ENCODE data around the gene UQCC3.
"Not testable (repeated sequence)": the region's sequence is repeated elsewhere in the genome, so short reads cannot be mapped to it uniquely, and the experiment has no call there.

Gene UQCC3

GRCh38 chr11:62671608-62672389 is at the start of gene UQCC3, which contains the start of gene LBHD1:
Gene UQCC3, plus strand, starts transcription at chr11:62671673. Its CDS starts 73 bp downstream, at chr11:62671746.
Gene LBHD1, minus strand, starts transcription at chr11:62672267. Its CDS starts 2,236 bp downstream, at chr11:62670031.
- DNase-seq (ENCODE audit: low spot score) = peak; percentile 94

GRCh38 chr11:62622476-62623089 is 48.9 kb upstream of the UQCC3 start:
- no peak for DNase-seq (ENCODE audit: low spot score)

GRCh38 chr11:62627713-62628112 is 43.8 kb upstream of the UQCC3 start:
- no peak for DNase-seq (ENCODE audit: low spot score)

- DNase-seq (ENCODE audit: low spot score) = no peak
Observed at GRCh38 chr11:62632492-62632891, 39.0 kb upstream of the UQCC3 start.

- DNase-seq (ENCODE audit: low spot score) = no peak
Observed at GRCh38 chr11:62644220-62644619, 27.3 kb upstream of the UQCC3 start.

GRCh38 chr11:62645671-62645945 is 25.9 kb upstream of the UQCC3 start:
- no peak for DNase-seq (ENCODE audit: low spot score)

- DNase-seq (ENCODE audit: low spot score) = peak; percentile 97
Observed at GRCh38 chr11:62645946-62646824, 25.3 kb upstream of the UQCC3 start, which contains the start of gene GANAB. Gene GANAB, minus strand, starts transcription at chr11:62646613. Its CDS starts 14 bp downstream, at chr11:62646599.

- no peak for DNase-seq (ENCODE audit: low spot score)
Observed at GRCh38 chr11:62646825-62647608, 24.5 kb upstream of the UQCC3 start.

GRCh38 chr11:62647609-62648005 is 23.9 kb upstream of the UQCC3 start:
- no peak for DNase-seq (ENCODE audit: low spot score)

- DNase-seq (ENCODE audit: low spot score) = no peak
Observed at GRCh38 chr11:62648185-62648966, 23.1 kb upstream of the UQCC3 start.

- no peak for DNase-seq (ENCODE audit: low spot score)
Observed at GRCh38 chr11:62648967-62649364, 22.5 kb upstream of the UQCC3 start.

GRCh38 chr11:62649486-62649885 is 22.0 kb upstream of the UQCC3 start:
- DNase-seq (ENCODE audit: low spot score) = no peak

GRCh38 chr11:62650283-62650682 is 21.2 kb upstream of the UQCC3 start:
- DNase-seq (ENCODE audit: low spot score) = not testable (repeated sequence)

- DNase-seq (ENCODE audit: low spot score) = no peak
Observed at GRCh38 chr11:62652161-62653006, 19.1 kb upstream of the UQCC3 start.

GRCh38 chr11:62654297-62654696 is 17.2 kb upstream of the UQCC3 start:
- DNase-seq (ENCODE audit: low spot score) = no peak

- no peak for DNase-seq (ENCODE audit: low spot score)
Observed at GRCh38 chr11:62656796-62657429, 14.6 kb upstream of the UQCC3 start.

GRCh38 chr11:62664405-62665074 is 6.9 kb upstream of the UQCC3 start:
- peak; percentile 78 for DNase-seq (ENCODE audit: low spot score)

GRCh38 chr11:62665075-62665598 is 6.3 kb upstream of the UQCC3 start, which contains the start of the genes C11orf98 and CSKMT:
Gene C11orf98, minus strand, starts transcription at chr11:62665210. Its CDS starts 41 bp downstream, at chr11:62665169.
Gene CSKMT, plus strand, starts transcription at chr11:62665312. Its CDS starts 568 bp downstream, at chr11:62665880.
- peak; percentile 92 for DNase-seq (ENCODE audit: low spot score)
